GM20000 (cell line): ENCODE results near the gene NPY5R.

Experiments
- DNase-seq: peaks from one replicate; pipeline ENCODE4 v3.0.0; 2012; ENCODE audit warnings: low spot score
- TF ChIP-seq, protein P1 (sequence below): IDR thresholded peaks from 2 replicates; pipeline ENCODE4 v1.5.1; 2012; ENCODE audit warnings: mild to moderate bottlenecking, control low read depth; ENCODE audit errors: extremely low read depth, missing control alignments

Gene NPY5R

GRCh38 chr4:163398238-163398637 is 54.5 kb downstream of the NPY5R start:
- TF ChIP-seq, protein P1, sequence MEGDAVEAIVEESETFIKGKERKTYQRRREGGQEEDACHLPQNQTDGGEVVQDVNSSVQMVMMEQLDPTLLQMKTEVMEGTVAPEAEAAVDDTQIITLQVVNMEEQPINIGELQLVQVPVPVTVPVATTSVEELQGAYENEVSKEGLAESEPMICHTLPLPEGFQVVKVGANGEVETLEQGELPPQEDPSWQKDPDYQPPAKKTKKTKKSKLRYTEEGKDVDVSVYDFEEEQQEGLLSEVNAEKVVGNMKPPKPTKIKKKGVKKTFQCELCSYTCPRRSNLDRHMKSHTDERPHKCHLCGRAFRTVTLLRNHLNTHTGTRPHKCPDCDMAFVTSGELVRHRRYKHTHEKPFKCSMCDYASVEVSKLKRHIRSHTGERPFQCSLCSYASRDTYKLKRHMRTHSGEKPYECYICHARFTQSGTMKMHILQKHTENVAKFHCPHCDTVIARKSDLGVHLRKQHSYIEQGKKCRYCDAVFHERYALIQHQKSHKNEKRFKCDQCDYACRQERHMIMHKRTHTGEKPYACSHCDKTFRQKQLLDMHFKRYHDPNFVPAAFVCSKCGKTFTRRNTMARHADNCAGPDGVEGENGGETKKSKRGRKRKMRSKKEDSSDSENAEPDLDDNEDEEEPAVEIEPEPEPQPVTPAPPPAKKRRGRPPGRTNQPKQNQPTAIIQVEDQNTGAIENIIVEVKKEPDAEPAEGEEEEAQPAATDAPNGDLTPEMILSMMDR = no peak
- no peak for DNase-seq

GRCh38 chr4:163400911-163401310 is 57.2 kb downstream of the NPY5R start:
- no peak for DNase-seq
- TF ChIP-seq, protein P1 = no peak
